GM23338 (cell line): Measurements from ENCODE around the gene TFPT. TPM values are rescaled to one million over a fixed set of nuclear protein-coding genes. Genes with fewer than 3 reads are reported as not detected.
A peak's percentile ranks its signal among the peaks of the same experiment; 100 is the strongest.

Experiments used
- ATAC-seq: fragments of 200-7000 bp; cut with Tn5 transposase; 3 replicates; pipeline ENCODE4 v1.9.1; 2020
- DNase-seq: peaks from one replicate; pipeline ENCODE4 v3.0.0-alpha.2; 2015; ENCODE audit warnings: low spot score
- H2AFZ ChIP-seq: fragments of 200-600 bp; sonication (generic); 2 replicates; pipeline ENCODE4 v1.8.0; 2016; ENCODE audit warnings: antibody characterized with exemption, mild to moderate bottlenecking, moderate library complexity
- H3F3A ChIP-seq: fragments of 200-600 bp; sonication (generic); replicated peaks from 2 replicates; pipeline ENCODE4 v1.8.0; 2017; ENCODE audit warnings: antibody characterized with exemption, mixed run types, low read depth
- H3K27ac ChIP-seq: fragments of 200-600 bp; sonication (generic); 2 replicates; pipeline ENCODE4 v1.6.1; 2016; ENCODE audit warnings: low read depth
- H3K27me3 ChIP-seq: fragments of 200-600 bp; sonication (generic); 2 replicates; pipeline ENCODE4 v1.8.0; 2016; ENCODE audit warnings: mild to moderate bottlenecking, mixed run types, moderate library complexity; ENCODE audit not compliant: insufficient read depth
- H3K36me3 ChIP-seq: fragments of 200-600 bp; sonication (generic); 2 replicates; pipeline ENCODE4 v1.8.0; 2016; ENCODE audit warnings: mild to moderate bottlenecking; ENCODE audit not compliant: insufficient read depth
- H3K4me1 ChIP-seq: fragments of 200-600 bp; sonication (generic); 2 replicates; pipeline ENCODE4 v1.8.0; 2016; ENCODE audit warnings: mild to moderate bottlenecking, moderate library complexity; ENCODE audit not compliant: insufficient read depth
- H3K4me2 ChIP-seq: fragments of 200-600 bp; sonication (generic); 2 replicates; pipeline ENCODE4 v1.7.1; 2017; ENCODE audit warnings: mixed run types
- H3K4me3 ChIP-seq: fragments of 200-600 bp; sonication (generic); 2 replicates; pipeline ENCODE4 v1.6.1; 2016; ENCODE audit warnings: mixed run types
- H3K79me2 ChIP-seq: fragments of 200-600 bp; sonication (generic); replicated peaks from 2 replicates; pipeline ENCODE4 v1.8.0; 2017; ENCODE audit warnings: mild to moderate bottlenecking; ENCODE audit not compliant: insufficient read depth
- H3K9me2 ChIP-seq: fragments of 200-600 bp; sonication (generic); 2 replicates; pipeline ENCODE4 v1.8.0; 2017; ENCODE audit not compliant: insufficient read depth
- H4K20me1 ChIP-seq: fragments of 200-600 bp; sonication (generic); replicated peaks from 2 replicates; pipeline ENCODE4 v1.8.0; 2017; ENCODE audit warnings: mild to moderate bottlenecking; ENCODE audit not compliant: insufficient read depth
- H3K27ac Mint-ChIP-seq: 2 replicates; pipeline ENCODE4 v1.8.0; 2020; ENCODE audit warnings: inconsistent platforms, mild to moderate bottlenecking, moderate library complexity, mixed read lengths
- H3K27me3 Mint-ChIP-seq: 3 replicates; pipeline ENCODE4 v1.8.0; 2022; ENCODE audit warnings: low read depth, mild to moderate bottlenecking, moderate library complexity, mixed read lengths, inconsistent platforms; ENCODE audit not compliant: insufficient read depth, poor library complexity
- H3K36me3 Mint-ChIP-seq: 3 replicates; pipeline ENCODE4 v1.8.0; 2021; ENCODE audit warnings: low read depth, mild to moderate bottlenecking, inconsistent platforms, moderate library complexity, mixed read lengths
- H3K4me1 Mint-ChIP-seq: 3 replicates; pipeline ENCODE4 v1.8.0; 2020; ENCODE audit warnings: mild to moderate bottlenecking, inconsistent platforms, mixed read lengths
- H3K4me3 Mint-ChIP-seq: 3 replicates; pipeline ENCODE4 v1.8.0; 2021; ENCODE audit warnings: moderate library complexity, mild to moderate bottlenecking, inconsistent platforms, mixed read lengths
- H3K9me3 Mint-ChIP-seq: 3 replicates; pipeline ENCODE4 v1.8.0; 2020; ENCODE audit warnings: moderate library complexity, mild to moderate bottlenecking, inconsistent platforms, mixed read lengths
- ETS1 ChIP-seq: IDR thresholded peaks from 2 replicates; pipeline ENCODE4 v1.6.1; 2016; ENCODE audit warnings: antibody characterized with exemption
- EZH2phosphoT487 ChIP-seq: fragments of 200-600 bp; sonication (generic); IDR thresholded peaks from one replicate; pipeline ENCODE4 v1.8.1; 2018; ENCODE audit warnings: antibody characterized with exemption; ENCODE audit not compliant: unreplicated experiment
- JUNB ChIP-seq: IDR thresholded peaks from one replicate; pipeline ENCODE4 v1.6.1; 2016; ENCODE audit warnings: antibody characterized with exemption; ENCODE audit not compliant: unreplicated experiment
- POLR2AphosphoS5 ChIP-seq: IDR thresholded peaks from 2 replicates; pipeline ENCODE4 v1.6.1; 2016; ENCODE audit warnings: antibody characterized with exemption, low read depth
- STAT1 ChIP-seq: IDR thresholded peaks from one replicate; pipeline ENCODE4 v1.6.1; 2016; ENCODE audit warnings: antibody characterized with exemption; ENCODE audit not compliant: unreplicated experiment
- ZNF114 ChIP-seq: fragments of 250-450 bp; sonication (Bioruptor Pico); IDR thresholded peaks from 2 replicates; pipeline ENCODE4 v1.5.0; 2020; ENCODE audit warnings: mild to moderate bottlenecking, moderate library complexity
- ZNF331 ChIP-seq: fragments of 250-450 bp; sonication (Bioruptor Pico); IDR thresholded peaks from 2 replicates; pipeline ENCODE4 v1.5.0; 2020; ENCODE audit warnings: low read depth, mild to moderate bottlenecking, moderate library complexity
- ZNF462 ChIP-seq: fragments of 250-450 bp; sonication (Bioruptor Pico); IDR thresholded peaks from 2 replicates; pipeline ENCODE4 v1.5.0; 2020; ENCODE audit warnings: mild to moderate bottlenecking, moderate library complexity
- polyA plus RNA-seq: library from polyadenylated mRNA; unstranded; fragments of >200 nt; fragmentation: Nextera tagmentation; extraction: Ambion mirVana; gene quantifications from 2 replicates; pipeline ENCODE4 v1.2.1, GENCODE V29; 2016
- total RNA-seq: library from RNA; depleted of rRNA; stranded (reverse); fragments of >200 nt; shearing (Covaris generic); gene quantifications from 2 replicates; pipeline ENCODE4 v1.2.3, GENCODE V29; 2014

TFPT gene
- total and polyA plus RNA-seq, 2 experiments from 2014 or later: 12.0 to 18.3 TPM

GRCh38 chr19:54133957-54134590 is 18.6 kb upstream of the TFPT start (continued):
- TF ChIP-seq ETS1: no peak
- no peak for TF ChIP-seq ZNF462
- TF ChIP-seq JUNB: no peak
- TF ChIP-seq POLR2AphosphoS5: no peak
- TF ChIP-seq STAT1: no peak
- no peak for TF ChIP-seq EZH2phosphoT487
- TF ChIP-seq ZNF114: no peak
- no peak for TF ChIP-seq ZNF331 (CRISPR knock-in tag)

- Histone ChIP-seq H3K27ac (no peak overlapping the region), H3K4me1 (peaks cover 7% of the 10 kb centered on the region), H4K20me1 (no peaks in the 10 kb centered on the region; the same call in 1 of the 2 replicates), H3K4me2 (no peak overlapping the region), H3K79me2 (peaks cover 4% of the 10 kb centered on the region), H3K4me3 (no peak overlapping the region), H3F3A (peaks cover 13% of the 10 kb centered on the region), H3K9me2 (no peaks in the 10 kb centered on the region), H3K36me3 (no peaks in the 10 kb centered on the region), H3K27me3 (no peaks in the 10 kb centered on the region), H2AFZ (no peak overlapping the region)
- DNase-seq: peak; percentile 56
- peaks cover 19% of the 10 kb centered on the region for H3K27me3 Mint-ChIP-seq
- H3K36me3 Mint-ChIP-seq: peaks cover 26% of the 10 kb centered on the region
- peaks cover 7% of the 10 kb centered on the region for H3K9me3 Mint-ChIP-seq
- H3K4me3 Mint-ChIP-seq: no peak overlapping the region
- no peak for ATAC-seq
- peaks cover 10% of the 10 kb centered on the region for H3K4me1 Mint-ChIP-seq
- no peak overlapping the region for H3K27ac Mint-ChIP-seq
- TF ChIP-seq POLR2AphosphoS5: no peak
- TF ChIP-seq ZNF331 (CRISPR knock-in tag): no peak
- TF ChIP-seq JUNB: no peak
- TF ChIP-seq STAT1: no peak
Measured at GRCh38 chr19:54133312-54133956, 18.0 kb upstream of the TFPT start.
